Right lobe of liver (tissue), 6 donors: ENCODE results near the gene GFPT1. TPM values are rescaled to one million over a fixed set of nuclear protein-coding genes. Genes with fewer than 3 reads are reported as not detected.
A peak's percentile ranks its signal among the peaks of the same experiment; 100 is the strongest.

Source experiments
- ATAC-seq, 4 donors: fragments of 200-7000 bp; cut with Tn5 transposase; one replicate each; pipeline ENCODE4 v1.9.1; 2020; ENCODE audit warnings: mild to moderate bottlenecking in 4 of 4, moderate library complexity in 4 of 4
- DNase-seq, 3 donors: peaks; one replicate each; pipeline ENCODE4 v3.0.0-alpha.2; 2020
- H3K27ac ChIP-seq, 3 donors: fragments of 200-600 bp; one replicate each; pipeline ENCODE4 v1.8.0; 2022
- H3K27me3 ChIP-seq, 2 donors: fragments of 200-600 bp; one replicate each; pipeline ENCODE4 v1.8.0; 2022
- H3K36me3 ChIP-seq, 4 donors: fragments of 200-600 bp; sonication (generic) in 1 of 4; one replicate each; pipeline versions ENCODE4 v1.5.1 to v1.8.0; 2017 to 2022; ENCODE audit warnings: control low read depth in 1 of 4
- H3K4me1 ChIP-seq, 4 donors: fragments of 200-600 bp; sonication (generic) in 1 of 4; one replicate each; pipeline versions ENCODE4 v1.5.1 to v1.8.0; 2017 to 2022; ENCODE audit warnings: control low read depth in 1 of 4
- H3K4me3 ChIP-seq, 3 donors: fragments of 200-600 bp; one replicate each; pipeline ENCODE4 v1.8.0; 2022
- H3K9me3 ChIP-seq, 4 donors: fragments of 200-600 bp; sonication (generic) in 1 of 4; one replicate each; pipeline versions ENCODE4 v1.5.1 to v1.8.0; 2017 to 2022; ENCODE audit warnings: control low read depth in 1 of 4
- CTCF ChIP-seq, 4 donors: fragments of 200-600 bp in 3 of 4; fragments of 450-650 bp in 1 of 4; IDR thresholded peaks; one replicate each; pipeline versions ENCODE4 v1.5.1 to v1.8.0; 2016 to 2022; ENCODE audit warnings: antibody characterized with exemption in 4 of 4, mild to moderate bottlenecking in 2 of 4
- POLR2A ChIP-seq: fragments of 450-650 bp; IDR thresholded peaks from one replicate; pipeline ENCODE4 v1.6.1; 2017; ENCODE audit warnings: antibody characterized with exemption, mild to moderate bottlenecking
- WGBS: methylation state at CpG from one replicate; pipeline ENCODE4 v1.1.6; 2018; ENCODE audit warnings: low coverage, low lambda C conversion rate; ENCODE audit not compliant: insufficient coverage; ENCODE audit errors: missing lambda C conversion rate; 5-methylcytosine and 5-hydroxymethylcytosine counted together
- intact Hi-C, 2 donors: fragments of 100-400 bp; cut with DNase I; formaldehyde crosslinking; loops; one replicate each; pipeline versions ENCODE4 v1.11.2 to v1.14.1; 2022
- total RNA-seq, 6 experiments: library from RNA; depleted of rRNA in 2 of 6; stranded (reverse); fragments of >200 nt in 2 of 6; fragmentation: NEBNext Ultra II Directional in 3 of 6; extraction: Animal tissue kit (Norgen Biotek cat#: 25700) in 3 of 6; gene quantifications; one replicate each; pipeline versions ENCODE4 v1.1.0 to v1.2.4, GENCODE V29; 2016 to 2023
- donor health status: DM: no; HTN: yes; CAD: no.
- donor health status: DM: no; HTN: no; CAD: no.
- donor health status: DM: no; HTN: no; CAD: no.
- donor health status: DM: no; HTN: yes; CAD: no.
- donor health status: DM: no; HTN: yes; CAD: no.

GFPT1 gene
- total RNA-seq, 6 experiments from 2014 or later = 20.7 to 46.1 (median 30.5) TPM

- Histone ChIP-seq H3K27ac (no peak overlapping the region), H3K9me3 (no peaks in the 10 kb centered on the region), H3K36me3 (peaks cover 0 to 16% (median 7%) of the 10 kb centered on the region in 4 donors), H3K27me3 (no peaks in the 10 kb centered on the region), H3K4me1 (peaks cover 0 to 14% (median 4%) of the 10 kb centered on the region in 4 donors), H3K4me3 (no peak overlapping the region)
- no peak for DNase-seq
- TF ChIP-seq POLR2A (no peak), CTCF (IDR thresholded peaks at IDR 0.05) (no peak)
- intact Hi-C loops = no loop called here
- WGBS = 71% methylated on average over 4 of the region's 6 CpGs
- peak; percentile 62 to 72 (median 64) for ATAC-seq
Observed at GRCh38 chr2:69376403-69376802, 10.6 kb downstream of the GFPT1 start.

- ATAC-seq (peak; percentile 59 to 93 (median 86)), DNase-seq (no peak)
- intact Hi-C loops = no loop called here
- Histone ChIP-seq H3K4me1 (peaks cover 0 to 14% (median 4%) of the 10 kb centered on the region in 4 donors), H3K4me3 (no peak overlapping the region), H3K36me3 (peaks cover 0 to 16% (median 10%) of the 10 kb centered on the region in 4 donors), H3K27ac (no peak overlapping the region), H3K9me3 (no peaks in the 10 kb centered on the region), H3K27me3 (no peaks in the 10 kb centered on the region)
- 63% methylated on average over 8 of the region's 8 CpGs for WGBS
- TF ChIP-seq CTCF (IDR thresholded peaks at IDR 0.05) (peak; percentile 52 to 77 (median 63)), POLR2A (no peak)
Observed at GRCh38 chr2:69375494-69376353, 11.3 kb downstream of the GFPT1 start.

GRCh38 chr2:69372767-69373166, 14.3 kb downstream of the GFPT1 start:
- DNase-seq (no peak), ATAC-seq (no peak)
- no peaks in the 10 kb centered on the region for H3K9me3 ChIP-seq
- no peak overlapping the region for H3K27ac ChIP-seq
- no peak overlapping the region for H3K4me3 ChIP-seq
- no peaks in the 10 kb centered on the region for H3K27me3 ChIP-seq
- intact Hi-C loops = no loop called here
- TF ChIP-seq CTCF (IDR thresholded peaks at IDR 0.05) (no peak), POLR2A (no peak)
- H3K4me1 ChIP-seq = peaks cover 0 to 14% (median 4%) of the 10 kb centered on the region in 4 donors
- peaks cover 4 to 45% (median 23%) of the 10 kb centered on the region in 4 donors for H3K36me3 ChIP-seq

GRCh38 chr2:69369802-69370201, 17.2 kb downstream of the GFPT1 start:
- DNase-seq (no peak), ATAC-seq (no peak)
- H3K27me3 ChIP-seq = no peaks in the 10 kb centered on the region
- H3K4me1 ChIP-seq = no peaks in the 10 kb centered on the region
- H3K9me3 ChIP-seq = no peaks in the 10 kb centered on the region
- H3K27ac ChIP-seq = no peak overlapping the region
- H3K36me3 ChIP-seq = peaks cover 4 to 56% (median 34%) of the 10 kb centered on the region in 4 donors
- no peak overlapping the region for H3K4me3 ChIP-seq
- TF ChIP-seq CTCF (IDR thresholded peaks at IDR 0.05) (no peak), POLR2A (no peak)
- 100% methylated on average over 1 of the region's 1 CpG for WGBS
- intact Hi-C loops = no loop called here
